GM19351 (cell line): Measurements from ENCODE around the gene TRAPPC4.
"Not testable (repeated sequence)": the region's sequence is repeated elsewhere in the genome, so short reads cannot be mapped to it uniquely, and the experiment has no call there.

Source experiments
- ATAC-seq: cut with Tn5 transposase; IDR thresholded peaks from one replicate; pipeline ENCODE4 v1.9.1; 2021; ENCODE audit warnings: mild to moderate bottlenecking, moderate library complexity; ENCODE audit not compliant: unreplicated experiment

The TRAPPC4 gene

GRCh38 chr11:119012629-119013170 is 5.9 kb upstream of the TRAPPC4 start:
- no peak for ATAC-seq

GRCh38 chr11:119014209-119014924 is 4.2 kb upstream of the TRAPPC4 start:
- no peak for ATAC-seq

GRCh38 chr11:119015054-119015611 is 3.4 kb upstream of the TRAPPC4 start:
- ATAC-seq: no peak

GRCh38 chr11:119016216-119017009 is 2.2 kb upstream of the TRAPPC4 start:
- no peak for ATAC-seq

- ATAC-seq: not testable (repeated sequence)
Observed at GRCh38 chr11:119017377-119017776, 1.2 kb upstream of the TRAPPC4 start.

GRCh38 chr11:119019996-119020395 is 1.4 kb downstream of the TRAPPC4 start:
- no peak for ATAC-seq

DNA sequence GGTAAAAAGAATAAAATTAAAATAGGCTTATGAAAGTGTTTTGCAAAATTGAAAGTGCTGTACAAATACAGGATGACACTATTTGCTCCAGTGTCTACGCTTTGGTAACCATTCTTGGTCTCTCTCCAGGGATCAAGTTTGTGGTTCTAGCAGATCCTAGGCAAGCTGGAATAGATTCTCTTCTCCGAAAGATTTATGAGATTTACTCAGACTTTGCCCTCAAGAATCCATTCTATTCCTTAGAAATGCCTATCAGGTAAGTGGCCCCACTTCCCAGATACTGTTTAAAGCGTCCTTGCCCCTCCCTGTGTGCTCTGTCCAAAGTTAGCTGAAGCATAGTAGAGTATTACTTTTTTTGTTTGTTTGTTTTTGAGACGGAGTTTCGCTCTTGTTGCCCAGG is 3.1 kb downstream of the TRAPPC4 start:
- ATAC-seq: no peak

GRCh38 chr11:119023741-119024140 is 5.2 kb downstream of the TRAPPC4 start:
- no peak for ATAC-seq

GRCh38 chr11:119024430-119025098 is 6.0 kb downstream of the TRAPPC4 start:
- ATAC-seq: no peak

DNA sequence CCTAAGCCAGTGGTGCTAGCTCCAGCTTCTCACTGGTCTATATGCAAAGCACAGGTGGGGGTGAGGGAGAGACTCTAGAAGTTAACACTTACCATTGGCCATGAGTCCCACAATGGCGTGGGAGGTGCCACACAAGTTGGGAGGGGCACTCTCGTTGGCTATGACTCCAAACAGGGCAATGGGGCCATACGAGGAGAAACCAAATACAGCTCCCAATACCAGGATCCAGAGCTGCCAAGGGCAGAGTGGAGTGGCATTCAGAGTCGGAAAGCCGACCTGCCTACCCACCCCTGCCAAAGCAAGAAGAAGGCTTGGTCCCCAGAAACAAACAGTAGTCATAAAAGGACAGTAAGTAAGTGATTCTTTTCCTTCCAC is 6.5 kb downstream of the TRAPPC4 start:
- ATAC-seq: no peak

DNA sequence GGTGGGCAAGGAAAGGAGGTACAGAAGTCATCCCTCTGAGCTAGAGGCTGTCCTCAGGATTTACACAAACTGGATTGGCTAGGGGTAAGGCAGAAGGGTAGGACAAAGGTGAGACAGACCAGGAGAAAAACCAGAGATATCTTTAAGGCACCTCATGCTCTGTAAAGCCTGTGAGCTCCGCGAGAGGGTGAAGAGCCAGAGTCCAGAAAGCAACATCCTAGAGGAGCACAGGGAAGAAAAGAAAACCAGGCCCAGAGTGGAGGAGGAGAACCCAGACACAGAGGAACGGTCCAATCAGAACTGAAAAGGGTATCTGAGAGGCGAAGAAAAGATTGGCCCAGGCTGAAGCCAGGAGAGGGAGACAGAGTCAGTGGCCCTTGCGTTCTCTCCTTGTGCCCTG is 7.0 kb downstream of the TRAPPC4 start:
- no peak for ATAC-seq

- no peak for ATAC-seq
Observed at GRCh38 chr11:119025978-119026766, 7.6 kb downstream of the TRAPPC4 start.

GRCh38 chr11:119026970-119027369 is 8.4 kb downstream of the TRAPPC4 start:
- ATAC-seq: no peak

DNA sequence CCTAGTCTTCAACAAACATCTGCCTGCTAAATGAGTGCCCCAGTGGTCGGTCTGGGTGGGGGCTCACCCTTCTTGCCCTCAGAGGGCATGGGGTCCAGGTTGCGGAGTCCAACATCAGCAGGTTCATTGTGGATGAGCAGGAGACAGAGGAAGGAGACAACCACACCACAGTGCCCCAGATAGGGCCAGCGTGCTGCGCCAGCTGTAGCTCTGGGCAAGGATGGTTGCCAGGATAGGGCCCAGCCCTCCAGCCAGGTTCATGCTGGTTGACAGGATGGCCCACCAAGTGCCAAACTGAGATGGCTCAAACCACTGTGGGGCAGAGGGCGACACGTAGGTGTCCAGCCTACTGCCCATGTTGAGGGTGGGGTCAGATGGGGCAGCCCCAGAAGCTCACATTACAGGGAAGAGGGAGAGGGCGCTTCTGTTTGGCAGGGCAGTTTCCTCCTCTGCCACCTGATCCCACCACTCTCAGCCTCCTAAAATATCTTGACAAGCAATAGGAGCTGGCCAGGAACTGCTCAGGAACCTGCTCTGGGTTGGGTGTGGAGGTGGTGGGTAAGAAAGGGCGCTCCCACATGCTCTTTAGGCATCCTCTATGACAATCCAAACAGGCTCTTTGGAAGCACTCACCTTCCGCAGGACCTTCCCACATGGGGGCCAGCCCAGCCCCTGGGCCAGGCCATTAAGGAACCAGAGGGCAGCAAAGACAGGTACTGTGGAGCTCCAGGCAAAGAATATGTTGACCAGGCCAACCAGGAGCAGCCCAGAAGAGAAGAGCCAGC is 9.2 kb downstream of the TRAPPC4 start:
- ATAC-seq: no peak

DNA sequence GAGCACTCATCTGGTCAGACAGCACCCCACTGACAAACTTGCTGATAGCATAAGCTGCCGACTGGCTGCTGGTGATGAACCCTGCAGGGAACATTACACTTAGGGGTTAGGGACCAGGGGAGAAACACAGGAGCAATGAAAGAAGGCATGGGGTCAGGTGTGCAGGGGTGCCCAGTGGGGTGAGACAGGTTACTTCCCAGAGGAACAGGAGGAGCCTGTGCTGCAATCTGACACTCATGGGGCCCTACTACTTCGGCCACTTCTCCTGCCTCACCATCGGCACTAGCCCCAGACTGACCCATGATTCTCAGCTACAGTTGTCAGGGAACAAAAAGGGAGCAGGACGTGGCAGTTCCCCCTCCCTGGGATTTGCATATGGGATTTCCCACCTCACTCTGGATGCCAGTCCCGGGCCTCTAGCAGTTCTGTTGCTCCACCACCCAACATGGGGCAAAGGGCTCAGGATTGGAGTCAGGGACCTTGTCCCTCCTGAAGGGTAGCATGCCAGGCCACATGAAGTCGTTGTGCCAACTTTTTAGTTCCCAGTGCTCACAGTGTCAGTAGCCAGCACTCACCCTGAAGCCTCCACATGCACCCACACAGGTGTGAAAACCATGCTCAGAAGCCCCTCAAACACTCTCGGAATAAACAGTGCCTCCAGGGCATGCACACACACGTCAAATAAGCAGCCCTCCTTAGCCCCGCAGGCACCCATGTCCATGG is 9.9 kb downstream of the TRAPPC4 start:
- no peak for ATAC-seq

DNA sequence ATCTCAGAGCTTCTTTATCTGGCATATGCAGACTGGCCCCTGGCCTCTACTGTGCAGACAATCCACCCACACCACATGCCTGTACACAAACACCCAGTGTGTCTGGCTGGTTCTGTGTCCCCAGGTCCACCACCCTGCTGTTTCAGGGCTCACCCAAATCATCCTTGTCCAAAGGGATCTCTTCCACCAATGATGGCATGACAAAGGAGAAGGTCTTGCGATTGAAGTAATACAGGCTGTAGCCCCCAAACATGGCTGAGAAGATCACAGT is 10.4 kb downstream of the TRAPPC4 start:
- ATAC-seq: no peak

DNA sequence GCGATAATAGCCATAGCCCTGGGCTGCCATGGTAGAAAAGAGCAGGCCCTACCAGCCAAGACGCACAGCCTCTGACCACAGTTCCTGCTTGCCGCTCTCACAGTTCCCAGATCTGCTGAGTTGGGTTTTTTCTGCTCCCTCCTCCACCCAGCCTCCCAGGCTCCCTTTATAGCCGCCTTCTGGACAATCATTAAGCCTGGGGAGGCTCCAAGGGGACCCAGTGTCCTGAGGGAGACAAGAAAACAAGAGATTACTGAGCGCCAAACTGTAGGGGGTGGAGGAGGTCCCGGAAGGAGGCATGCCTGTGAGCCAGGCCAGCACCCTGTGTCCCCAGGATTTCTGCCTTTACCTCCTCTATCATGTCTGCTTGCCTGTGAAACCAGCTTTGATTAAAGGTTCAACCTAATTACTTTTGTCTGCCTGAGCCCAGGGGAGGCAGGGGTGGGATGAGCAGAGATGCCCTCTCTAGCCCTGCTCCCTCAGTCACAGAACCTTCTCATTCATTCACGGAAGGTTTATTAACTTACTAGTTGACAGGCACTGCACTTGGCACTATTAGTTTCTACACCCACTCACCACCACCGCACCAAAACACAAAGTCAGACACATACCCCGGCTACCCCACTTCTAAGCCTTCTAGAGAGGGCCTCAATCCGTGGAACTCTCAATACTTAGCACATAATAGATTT is 10.9 kb downstream of the TRAPPC4 start:
- peak; percentile 16 for ATAC-seq

DNA sequence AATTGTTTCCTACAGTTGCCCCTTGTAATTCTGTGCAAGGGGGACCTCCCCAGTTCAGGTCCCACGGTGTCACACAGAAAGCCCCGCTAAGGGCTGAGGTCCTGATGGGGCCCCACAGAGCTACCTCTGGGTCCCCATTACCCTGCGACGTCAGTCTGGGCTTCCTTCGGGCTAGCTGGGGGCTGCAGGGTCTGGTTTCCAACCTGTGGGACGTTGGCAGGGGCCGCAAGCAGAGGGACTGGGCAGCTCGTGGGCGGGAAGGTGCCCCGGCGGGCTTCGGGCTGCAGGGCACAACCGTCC is 11.4 kb downstream of the TRAPPC4 start:
- ATAC-seq: peak; percentile 15
